ENCODE data around the gene GTF2A1. TPM values are rescaled to one million over a fixed set of nuclear protein-coding genes. Genes with fewer than 3 reads are reported as not detected.
"Not testable (repeated sequence)": the region's sequence is repeated elsewhere in the genome, so short reads cannot be mapped to it uniquely, and the experiment has no call there.

Gene GTF2A1
- total and polyA plus RNA-seq, 4 donors: 8.5 to 33.4 (median 21.4) TPM

- not testable (repeated sequence) for ATAC-seq (ENCODE audit: low FRiP score)
Measured at GRCh38 chr14:81236849-81237248, 16.1 kb upstream of the GTF2A1 start.

GRCh38 chr14:81236138-81236537 is 15.4 kb upstream of the GTF2A1 start:
- H3K9me3 ChIP-seq (ENCODE audit: control insufficient read depth, low read length): no peaks in the 10 kb centered on the region
- H3K4me1 ChIP-seq (ENCODE audit: control insufficient read depth in 1 of 2, insufficient read depth in 2 of 2, low read length in 2 of 2): no peaks in the 10 kb centered on the region
- H3K27me3 ChIP-seq (ENCODE audit: control insufficient read depth in 1 of 2, insufficient read depth in 2 of 2, low read length in 1 of 2): no peaks in the 10 kb centered on the region
- WGBS, 2 donors: 94 to 95% methylated on average over 17 to 20 of the region's 20 CpGs
- H3K4me3 ChIP-seq (ENCODE audit: low read length in 2 of 2): no peak overlapping the region
- ATAC-seq (ENCODE audit: low FRiP score) (peak; percentile 44), DNase-seq (no peak)
- no peak overlapping the region for H3K27ac ChIP-seq (ENCODE audit: low read depth in 1 of 2, low read length in 2 of 2)
- intact Hi-C loops (cut with DNase I): no loop called here
- no peaks in the 10 kb centered on the region for H3K36me3 ChIP-seq (ENCODE audit: control insufficient read depth in 1 of 2, insufficient read depth in 2 of 2, low read length in 1 of 2)

More at GRCh38 chr14:81236849-81237248, 16.1 kb upstream of the GTF2A1 start:
- H3K27me3 ChIP-seq (ENCODE audit: control insufficient read depth in 1 of 2, insufficient read depth in 2 of 2, low read length in 1 of 2); H3K27ac ChIP-seq (ENCODE audit: low read depth in 1 of 2, low read length in 2 of 2); H3K4me1 ChIP-seq (ENCODE audit: control insufficient read depth in 1 of 2, insufficient read depth in 2 of 2, low read length in 2 of 2); H3K4me3 ChIP-seq (ENCODE audit: low read length in 2 of 2); intact Hi-C loops (cut with DNase I); DNase-seq; H3K9me3 ChIP-seq (ENCODE audit: control insufficient read depth, low read length); H3K36me3 ChIP-seq (ENCODE audit: control insufficient read depth in 1 of 2, insufficient read depth in 2 of 2, low read length in 1 of 2): not testable (repeated sequence)
- 62 to 65% methylated on average over 2 of the region's 2 CpGs for WGBS, 2 donors

GRCh38 chr14:81235096-81235495 is 14.3 kb upstream of the GTF2A1 start:
- Histone ChIP-seq H3K4me1 (ENCODE audit: control insufficient read depth in 1 of 2, insufficient read depth in 2 of 2, low read length in 2 of 2) (no peaks in the 10 kb centered on the region), H3K27ac (ENCODE audit: low read depth in 1 of 2, low read length in 2 of 2) (no peak overlapping the region), H3K36me3 (ENCODE audit: control insufficient read depth in 1 of 2, insufficient read depth in 2 of 2, low read length in 1 of 2) (no peaks in the 10 kb centered on the region), H3K27me3 (ENCODE audit: control insufficient read depth in 1 of 2, insufficient read depth in 2 of 2, low read length in 1 of 2) (no peaks in the 10 kb centered on the region), H3K9me3 (ENCODE audit: control insufficient read depth, low read length) (no peaks in the 10 kb centered on the region), H3K4me3 (ENCODE audit: low read length in 2 of 2) (no peak overlapping the region)
- 48 to 52% methylated on average over 2 of the region's 2 CpGs for WGBS, 2 donors
- ATAC-seq (ENCODE audit: low FRiP score) (no peak), DNase-seq (no peak)
- intact Hi-C loops (cut with DNase I): no loop called here

- Histone ChIP-seq H3K4me1 (ENCODE audit: control insufficient read depth in 1 of 2, insufficient read depth in 2 of 2, low read length in 2 of 2) (no peaks in the 10 kb centered on the region), H3K9me3 (ENCODE audit: control insufficient read depth, low read length) (no peaks in the 10 kb centered on the region)
Measured at GRCh38 chr14:81234278-81234677, 13.5 kb upstream of the GTF2A1 start.

GRCh38 chr14:81233615-81234014 is 12.9 kb upstream of the GTF2A1 start:
- H3K36me3 ChIP-seq (ENCODE audit: control insufficient read depth in 1 of 2, insufficient read depth in 2 of 2, low read length in 1 of 2): no peaks in the 10 kb centered on the region
- no peaks in the 10 kb centered on the region for H3K4me1 ChIP-seq (ENCODE audit: control insufficient read depth in 1 of 2, insufficient read depth in 2 of 2, low read length in 2 of 2)
- H3K4me3 ChIP-seq (ENCODE audit: low read length in 2 of 2): no peak overlapping the region
- no peaks in the 10 kb centered on the region for H3K27me3 ChIP-seq (ENCODE audit: control insufficient read depth in 1 of 2, insufficient read depth in 2 of 2, low read length in 1 of 2)
- no peak for ATAC-seq (ENCODE audit: low FRiP score)
- H3K27ac ChIP-seq (ENCODE audit: low read depth in 1 of 2, low read length in 2 of 2): no peak overlapping the region
- 86 to 91% methylated on average over 1 of the region's 1 CpG for WGBS, 2 donors
- intact Hi-C loops (cut with DNase I): no loop called here
- H3K9me3 ChIP-seq (ENCODE audit: control insufficient read depth, low read length): no peaks in the 10 kb centered on the region
- DNase-seq: no peak

More at GRCh38 chr14:81234278-81234677, 13.5 kb upstream of the GTF2A1 start:
- intact Hi-C loops (cut with DNase I): no loop called here
- Histone ChIP-seq H3K27ac (ENCODE audit: low read depth in 1 of 2, low read length in 2 of 2) (no peak overlapping the region), H3K36me3 (ENCODE audit: control insufficient read depth in 1 of 2, insufficient read depth in 2 of 2, low read length in 1 of 2) (no peaks in the 10 kb centered on the region), H3K4me3 (ENCODE audit: low read length in 2 of 2) (no peak overlapping the region), H3K27me3 (ENCODE audit: control insufficient read depth in 1 of 2, insufficient read depth in 2 of 2, low read length in 1 of 2) (no peaks in the 10 kb centered on the region)
- no peak for DNase-seq
- no peak for ATAC-seq (ENCODE audit: low FRiP score)

GRCh38 chr14:81231540-81231939 is 10.8 kb upstream of the GTF2A1 start:
- Histone ChIP-seq H3K27ac (ENCODE audit: low read depth in 1 of 2, low read length in 2 of 2) (no peak overlapping the region), H3K4me3 (ENCODE audit: low read length in 2 of 2) (no peak overlapping the region), H3K9me3 (ENCODE audit: control insufficient read depth, low read length) (no peaks in the 10 kb centered on the region), H3K4me1 (ENCODE audit: control insufficient read depth in 1 of 2, insufficient read depth in 2 of 2, low read length in 2 of 2) (no peaks in the 10 kb centered on the region), H3K27me3 (ENCODE audit: control insufficient read depth in 1 of 2, insufficient read depth in 2 of 2, low read length in 1 of 2) (no peaks in the 10 kb centered on the region), H3K36me3 (ENCODE audit: control insufficient read depth in 1 of 2, insufficient read depth in 2 of 2, low read length in 1 of 2) (no peaks in the 10 kb centered on the region)
- no peak for ATAC-seq (ENCODE audit: low FRiP score)
- DNase-seq: no peak
- WGBS, 2 donors: 89% methylated on average over 1 of the region's 1 CpG
- intact Hi-C loops (cut with DNase I): no loop called here

GRCh38 chr14:81224222-81224621 is 3.5 kb upstream of the GTF2A1 start:
- WGBS, 2 donors: 93 to 96% methylated on average over 1 of the region's 1 CpG

GRCh38 chr14:81223788-81224187 is 3.0 kb upstream of the GTF2A1 start:
- intact Hi-C loops (cut with DNase I); ATAC-seq (ENCODE audit: low FRiP score): not testable (repeated sequence)
- WGBS, 2 donors: 95 to 96% methylated on average over 7 of the region's 7 CpGs

More at GRCh38 chr14:81224222-81224621, 3.5 kb upstream of the GTF2A1 start:
- intact Hi-C loops (cut with DNase I): no loop called here
- Histone ChIP-seq H3K27me3 (ENCODE audit: control insufficient read depth in 1 of 2, insufficient read depth in 2 of 2, low read length in 1 of 2) (peaks cover 0 to 1% of the 10 kb centered on the region in 2 donors), H3K4me1 (ENCODE audit: control insufficient read depth in 1 of 2, insufficient read depth in 2 of 2, low read length in 2 of 2) (peaks cover 3 to 5% of the 10 kb centered on the region in 2 donors), H3K27ac (ENCODE audit: low read depth in 1 of 2, low read length in 2 of 2) (no peak overlapping the region), H3K9me3 (ENCODE audit: control insufficient read depth, low read length) (no peaks in the 10 kb centered on the region), H3K4me3 (ENCODE audit: low read length in 2 of 2) (no peak overlapping the region), H3K36me3 (ENCODE audit: control insufficient read depth in 1 of 2, insufficient read depth in 2 of 2, low read length in 1 of 2) (no peaks in the 10 kb centered on the region)
- no peak for DNase-seq
- ATAC-seq (ENCODE audit: low FRiP score): no peak

GRCh38 chr14:81222691-81223090 is 1.9 kb upstream of the GTF2A1 start:
- H3K27me3 ChIP-seq (ENCODE audit: control insufficient read depth in 1 of 2, insufficient read depth in 2 of 2, low read length in 1 of 2): peaks cover 0 to 1% of the 10 kb centered on the region in 2 donors
- no peaks in the 10 kb centered on the region for H3K9me3 ChIP-seq (ENCODE audit: control insufficient read depth, low read length)
- H3K4me3 ChIP-seq (ENCODE audit: low read length in 2 of 2): no peak overlapping the region
- no peaks in the 10 kb centered on the region for H3K36me3 ChIP-seq (ENCODE audit: control insufficient read depth in 1 of 2, insufficient read depth in 2 of 2, low read length in 1 of 2)
- H3K4me1 ChIP-seq (ENCODE audit: control insufficient read depth in 1 of 2, insufficient read depth in 2 of 2, low read length in 2 of 2): peaks cover 3 to 5% of the 10 kb centered on the region in 2 donors
- WGBS, 2 donors: 97 to 99% methylated on average over 2 of the region's 2 CpGs
- H3K27ac ChIP-seq (ENCODE audit: low read depth in 1 of 2, low read length in 2 of 2): no peak overlapping the region
- ATAC-seq (ENCODE audit: low FRiP score) (no peak), DNase-seq (no peak)
- intact Hi-C loops (cut with DNase I): no loop called here

More at GRCh38 chr14:81223788-81224187, 3.0 kb upstream of the GTF2A1 start:
- not testable (repeated sequence) for H3K27ac ChIP-seq (ENCODE audit: low read depth in 1 of 2, low read length in 2 of 2); H3K9me3 ChIP-seq (ENCODE audit: control insufficient read depth, low read length); H3K27me3 ChIP-seq (ENCODE audit: control insufficient read depth in 1 of 2, insufficient read depth in 2 of 2, low read length in 1 of 2); DNase-seq; H3K4me3 ChIP-seq (ENCODE audit: low read length in 2 of 2); H3K4me1 ChIP-seq (ENCODE audit: control insufficient read depth in 1 of 2, insufficient read depth in 2 of 2, low read length in 2 of 2); H3K36me3 ChIP-seq (ENCODE audit: control insufficient read depth in 1 of 2, insufficient read depth in 2 of 2, low read length in 1 of 2)
